Activated naive CD4-positive, alpha-beta T cell treated with anti-CD3 and anti-CD28 coated beads, Interleukin-2, amount 10 ng/mL, durations not matched to agents 7 days and 5 days (primary cell): ENCODE measurements around the gene MSANTD3.
"Not testable (repeated sequence)": the region's sequence is repeated elsewhere in the genome, so short reads cannot be mapped to it uniquely, and the experiment has no call there.

Source experiments
- CTCF ChIA-PET: fragments of 350-600 bp; sonication (Branson Sonifier 250); formaldehyde crosslinking; loops from one replicate; lab custom pipeline; 2021; ENCODE audit warnings: antibody characterized with exemption; lab: Charles Lee
- DNase-seq: peaks from one replicate; pipeline ENCODE4 v3.0.0-alpha.2; 2020
- H3K27ac Mint-ChIP-seq: one replicate; pipeline ENCODE4 v1.8.0; 2021; ENCODE audit warnings: mild to moderate bottlenecking, moderate library complexity, mixed read lengths
- H3K27me3 Mint-ChIP-seq: one replicate; pipeline ENCODE4 v1.8.0; 2021; ENCODE audit warnings: mild to moderate bottlenecking, mixed read lengths
- H3K36me3 Mint-ChIP-seq: one replicate; pipeline ENCODE4 v1.8.0; 2021; ENCODE audit warnings: mixed read lengths
- H3K4me1 Mint-ChIP-seq: one replicate; pipeline ENCODE4 v1.8.0; 2021; ENCODE audit warnings: mixed read lengths
- H3K4me3 Mint-ChIP-seq: one replicate; pipeline ENCODE4 v1.8.0; 2021; ENCODE audit warnings: mild to moderate bottlenecking, moderate library complexity, mixed read lengths
- H3K9me3 Mint-ChIP-seq: one replicate; pipeline ENCODE4 v1.8.0; 2021; ENCODE audit warnings: mixed read lengths

MSANTD3 gene

DNA sequence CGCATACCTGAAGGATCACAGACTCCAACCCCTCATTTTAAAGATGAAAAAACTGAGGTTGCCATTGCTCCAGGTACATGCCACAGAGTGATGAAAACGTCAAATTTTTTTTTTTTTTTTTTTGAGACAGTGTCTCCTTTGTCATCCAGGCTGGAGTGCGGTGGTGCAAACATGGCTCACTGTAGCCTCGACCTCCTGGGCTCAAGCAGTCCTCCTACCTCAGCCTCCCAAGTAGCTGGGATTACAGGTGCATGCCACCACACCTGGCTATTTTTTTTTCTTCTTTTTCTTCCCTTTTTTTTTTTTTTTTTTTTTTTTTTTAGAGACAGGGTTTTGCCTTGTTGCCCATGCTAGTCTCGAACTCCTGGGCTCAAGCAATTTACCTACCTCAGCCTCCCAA is 13.5 kb downstream of the MSANTD3 start:
- not testable (repeated sequence) for H3K27ac Mint-ChIP-seq, DNase-seq, H3K9me3 Mint-ChIP-seq, H3K4me1 Mint-ChIP-seq, H3K27me3 Mint-ChIP-seq, H3K4me3 Mint-ChIP-seq, H3K36me3 Mint-ChIP-seq
- CTCF ChIA-PET, result interaction anchor here (0.7 to 1.0 kb wide), 2 partner anchors 16 to 31 kb away, joined by 3 read pairs; no protein-coding TSS in a partner anchor

DNA sequence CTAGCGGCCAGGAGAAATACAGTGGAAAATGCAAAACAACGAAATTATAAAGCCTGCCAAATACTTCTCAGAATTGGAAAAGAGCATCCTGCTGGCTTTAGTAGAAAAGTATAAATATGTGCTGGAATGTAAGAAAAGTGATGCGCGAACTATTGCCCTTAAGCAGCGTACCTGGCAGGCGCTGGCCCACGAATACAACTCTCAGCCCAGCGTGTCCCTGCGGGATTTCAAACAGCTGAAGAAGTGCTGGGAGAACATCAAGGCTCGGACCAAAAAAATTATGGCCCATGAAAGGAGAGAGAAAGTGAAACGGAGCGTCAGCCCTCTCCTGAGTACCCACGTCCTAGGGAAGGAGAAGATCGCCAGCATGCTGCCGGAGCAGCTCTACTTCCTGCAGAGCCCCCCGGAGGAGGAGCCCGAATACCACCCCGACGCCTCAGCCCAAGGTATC is 15.0 kb downstream of the MSANTD3 start:
- Mint-ChIP-seq H3K4me1 (no peaks in the 10 kb centered on the region), H3K36me3 (peaks cover 4% of the 10 kb centered on the region), H3K27ac (no peak overlapping the region), H3K4me3 (no peak overlapping the region), H3K27me3 (no peaks in the 10 kb centered on the region), H3K9me3 (no peaks in the 10 kb centered on the region)
- CTCF ChIA-PET, result no interaction called here
- no peak for DNase-seq

DNA sequence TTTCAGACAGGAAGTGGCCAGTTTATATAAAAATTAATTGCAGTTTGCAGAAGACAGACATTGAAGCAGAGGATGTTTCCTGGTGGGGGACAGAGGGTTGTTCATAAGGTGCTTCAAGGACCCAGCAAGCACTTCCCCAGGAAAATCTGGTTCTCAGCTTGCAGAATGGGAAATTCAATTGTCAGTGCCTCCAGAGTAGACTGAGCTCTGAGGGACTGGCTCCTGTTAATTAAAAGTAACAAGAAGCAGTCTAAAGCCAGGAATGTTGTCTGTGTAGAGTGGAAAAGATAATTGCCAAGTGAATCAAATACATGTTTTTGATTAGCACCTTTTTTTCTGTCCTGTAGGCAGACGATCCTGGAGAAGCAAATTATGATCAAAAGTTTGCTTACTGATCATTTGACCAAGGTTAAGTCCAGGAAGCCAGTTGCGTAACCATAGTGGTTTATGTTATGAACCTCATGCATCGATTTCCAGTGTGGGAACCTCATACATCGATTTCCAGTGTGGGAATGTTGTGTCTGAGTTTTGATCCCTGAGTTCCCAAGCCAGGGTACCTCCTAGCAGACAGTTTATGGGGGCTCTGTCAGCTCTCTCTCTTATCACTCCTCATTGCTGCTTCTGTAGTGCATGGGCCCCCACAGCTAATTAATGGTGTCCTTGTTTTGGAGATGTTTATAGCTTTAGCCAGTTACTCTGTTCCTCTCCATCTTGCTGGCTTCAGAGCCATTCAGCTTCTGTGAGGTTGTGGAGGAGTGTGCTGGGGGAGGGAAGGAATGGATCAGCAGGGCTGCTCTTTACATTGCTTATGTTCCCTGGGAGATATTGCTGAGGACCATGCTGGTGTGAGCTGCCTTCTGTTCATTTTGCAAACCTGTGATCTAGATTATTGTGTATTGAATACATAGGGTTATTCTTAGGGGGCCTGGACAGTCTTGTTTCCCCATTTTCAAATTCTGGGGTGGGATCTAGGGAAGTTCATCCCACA is 17.1 kb downstream of the MSANTD3 start:
- Mint-ChIP-seq H3K4me3 (no peak overlapping the region), H3K4me1 (no peaks in the 10 kb centered on the region), H3K27ac (no peak overlapping the region), H3K9me3 (no peaks in the 10 kb centered on the region), H3K27me3 (no peaks in the 10 kb centered on the region), H3K36me3 (peaks cover 4% of the 10 kb centered on the region)
- no peak for DNase-seq
- CTCF ChIA-PET, result interaction anchor here (0.6 kb wide), 1 partner anchor 9 kb away, joined by 5 read pairs; no protein-coding TSS in a partner anchor

DNA sequence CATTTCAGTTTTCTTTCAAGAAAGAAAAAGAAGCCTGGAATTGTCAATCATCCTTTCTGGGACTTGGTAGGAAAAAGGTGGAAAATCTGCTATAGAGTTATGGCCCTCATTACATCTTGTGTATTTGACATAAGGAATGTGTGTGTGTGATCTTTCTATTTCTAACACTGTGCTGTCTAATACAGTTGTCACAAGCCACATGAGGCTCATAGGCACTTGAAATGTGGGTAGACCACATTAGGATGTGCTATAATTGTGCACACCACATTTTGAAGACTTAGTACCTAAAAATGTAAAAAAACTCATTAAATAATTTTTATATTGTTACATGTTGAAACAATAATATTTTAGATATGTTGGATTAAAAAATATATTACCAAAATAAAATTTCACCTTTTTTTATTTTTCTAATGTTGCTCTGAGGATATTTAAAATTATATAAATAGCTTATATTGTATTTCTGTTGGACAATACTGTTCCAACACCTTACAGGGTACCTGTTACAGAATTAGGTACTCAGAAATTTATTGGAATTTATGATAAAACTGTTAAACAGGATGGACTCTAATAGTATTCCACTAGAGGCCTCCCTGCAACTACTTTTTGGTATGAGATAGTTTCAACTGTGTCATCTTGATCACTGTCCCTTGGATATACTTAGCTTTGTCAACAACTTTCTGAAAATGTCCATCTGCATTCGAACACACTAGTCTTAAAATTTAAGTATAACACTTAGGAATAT is 18.4 kb downstream of the MSANTD3 start:
- no peak overlapping the region for H3K27ac Mint-ChIP-seq
- no peaks in the 10 kb centered on the region for H3K9me3 Mint-ChIP-seq
- DNase-seq, result no peak
- H3K36me3 Mint-ChIP-seq, result peaks cover 5% of the 10 kb centered on the region
- H3K4me1 Mint-ChIP-seq, result no peaks in the 10 kb centered on the region
- H3K27me3 Mint-ChIP-seq, result no peaks in the 10 kb centered on the region
- CTCF ChIA-PET, result interaction anchor here (1.2 kb wide), 1 partner anchor 8 kb away, joined by 3 read pairs; no protein-coding TSS in a partner anchor
- H3K4me3 Mint-ChIP-seq, result no peak overlapping the region

DNA sequence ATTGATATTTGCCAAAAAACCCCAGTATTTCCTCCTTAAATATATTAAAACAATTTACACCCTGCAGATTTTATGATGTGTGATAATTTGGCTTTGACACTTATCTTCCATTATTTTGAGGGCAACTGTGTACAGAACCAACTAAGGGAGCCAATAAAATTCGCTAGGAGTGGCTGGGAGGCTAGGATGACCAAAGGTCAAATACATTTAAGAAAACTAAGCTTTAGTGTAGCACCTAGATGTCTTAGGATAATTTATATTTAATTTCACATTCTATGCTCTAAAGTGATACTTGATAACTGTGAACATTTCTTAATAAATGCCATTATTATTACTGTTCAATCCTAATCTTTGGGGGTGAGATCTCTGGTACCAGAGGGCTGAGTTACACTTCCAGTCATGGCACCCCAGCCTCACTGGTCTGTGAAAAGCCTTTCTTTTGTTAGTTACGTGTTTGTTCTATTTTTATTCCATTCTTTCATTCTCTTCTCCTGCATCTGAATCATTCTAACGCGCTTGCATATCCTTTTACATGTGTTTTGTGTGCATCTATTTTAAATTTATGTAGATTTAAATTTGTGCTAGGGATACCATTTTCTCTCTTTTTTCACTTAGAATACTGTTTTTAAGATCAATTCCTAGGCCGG is 19.1 kb downstream of the MSANTD3 start:
- peaks cover 8% of the 10 kb centered on the region for H3K36me3 Mint-ChIP-seq
- no peaks in the 10 kb centered on the region for H3K27me3 Mint-ChIP-seq
- H3K9me3 Mint-ChIP-seq, result no peaks in the 10 kb centered on the region
- H3K27ac Mint-ChIP-seq, result no peak overlapping the region
- no peak overlapping the region for H3K4me3 Mint-ChIP-seq
- DNase-seq, result no peak
- CTCF ChIA-PET, result interaction anchor here (1.2 kb wide), 1 partner anchor 9 kb away, joined by 3 read pairs; no protein-coding TSS in a partner anchor
- H3K4me1 Mint-ChIP-seq, result no peaks in the 10 kb centered on the region

DNA sequence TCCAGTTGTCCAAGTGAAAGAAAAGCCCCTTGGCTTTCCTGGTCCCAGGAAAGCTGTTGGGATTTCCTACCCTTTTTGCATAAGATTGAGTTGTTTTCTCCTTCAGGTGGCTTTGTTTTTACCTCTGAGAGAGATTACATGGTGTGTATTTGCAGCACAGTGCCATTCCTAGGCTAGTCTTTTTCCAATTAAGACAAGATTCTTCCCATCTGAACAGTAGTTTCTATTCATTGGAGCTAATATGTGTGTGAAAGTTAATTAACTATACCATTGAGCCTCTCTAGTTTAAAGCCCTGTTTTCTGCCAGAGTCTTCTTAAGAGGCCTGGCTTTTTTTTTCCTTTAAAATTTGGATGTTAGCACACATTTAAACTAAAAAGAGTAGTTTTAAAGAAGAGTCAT is 20.1 kb downstream of the MSANTD3 start:
- Mint-ChIP-seq H3K36me3 (peaks cover 10% of the 10 kb centered on the region), H3K27ac (no peak overlapping the region), H3K4me3 (no peak overlapping the region), H3K27me3 (no peaks in the 10 kb centered on the region), H3K4me1 (no peaks in the 10 kb centered on the region), H3K9me3 (no peaks in the 10 kb centered on the region)
- CTCF ChIA-PET, result interaction anchor here (0.7 kb wide), 1 partner anchor 9 kb away, joined by 5 read pairs; no protein-coding TSS in a partner anchor
- DNase-seq, result no peak

DNA sequence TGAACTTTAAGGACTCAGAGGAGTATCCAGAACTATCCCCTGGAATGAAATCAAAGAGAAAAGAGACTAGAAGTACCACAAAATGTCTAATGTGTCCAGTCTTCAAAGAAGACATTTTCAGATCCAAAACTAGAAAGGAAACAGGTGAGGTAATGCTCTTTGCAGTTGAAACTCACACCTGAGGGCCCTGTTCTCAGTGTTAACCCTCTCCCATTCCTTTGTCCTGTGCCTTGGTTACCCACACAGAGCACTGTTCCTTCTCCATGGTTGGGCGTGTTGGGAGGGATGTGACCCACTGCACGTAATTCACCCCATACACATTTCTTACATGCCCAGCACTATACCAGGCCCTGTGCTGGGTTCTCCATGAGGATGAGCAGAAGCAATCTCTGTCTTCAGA is 21.3 kb downstream of the MSANTD3 start:
- H3K36me3 Mint-ChIP-seq, result peaks cover 7% of the 10 kb centered on the region
- no peaks in the 10 kb centered on the region for H3K27me3 Mint-ChIP-seq
- no peak for DNase-seq
- H3K27ac Mint-ChIP-seq, result no peak overlapping the region
- H3K4me3 Mint-ChIP-seq, result no peak overlapping the region
- CTCF ChIA-PET, result interaction anchor here (0.6 to 0.9 kb wide), 2 partner anchors 10 to 50 kb away, joined by 3 read pairs; no protein-coding TSS in a partner anchor
- H3K9me3 Mint-ChIP-seq, result no peaks in the 10 kb centered on the region
- H3K4me1 Mint-ChIP-seq, result no peaks in the 10 kb centered on the region

DNA sequence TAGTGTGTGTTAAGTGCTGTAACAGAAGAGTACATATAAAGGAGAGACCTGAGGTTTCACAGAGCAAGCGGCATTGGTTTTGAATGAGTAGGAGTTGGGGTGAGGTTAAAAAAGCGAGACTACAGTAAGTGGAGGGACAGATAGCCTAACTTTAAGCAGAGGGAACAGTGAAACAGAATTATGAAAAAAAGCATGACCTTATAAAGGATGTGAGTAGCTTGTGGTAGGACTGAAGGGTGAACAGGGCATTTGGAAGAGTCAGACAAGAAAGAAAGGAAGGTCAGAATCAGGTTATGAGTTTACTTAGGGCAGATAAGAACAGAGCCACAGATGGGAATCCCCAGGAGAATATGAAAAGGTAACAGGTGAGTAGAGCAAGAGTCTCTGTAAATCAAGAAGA is 22.5 kb downstream of the MSANTD3 start:
- CTCF ChIA-PET, result interaction anchor here (0.6 kb wide), 1 partner anchor 145 kb away, joined by 3 read pairs; no protein-coding TSS in a partner anchor
- Mint-ChIP-seq H3K27me3 (no peaks in the 10 kb centered on the region), H3K4me1 (no peaks in the 10 kb centered on the region), H3K4me3 (no peak overlapping the region), H3K27ac (no peak overlapping the region), H3K9me3 (no peaks in the 10 kb centered on the region), H3K36me3 (peaks cover 7% of the 10 kb centered on the region)
- DNase-seq, result no peak

DNA sequence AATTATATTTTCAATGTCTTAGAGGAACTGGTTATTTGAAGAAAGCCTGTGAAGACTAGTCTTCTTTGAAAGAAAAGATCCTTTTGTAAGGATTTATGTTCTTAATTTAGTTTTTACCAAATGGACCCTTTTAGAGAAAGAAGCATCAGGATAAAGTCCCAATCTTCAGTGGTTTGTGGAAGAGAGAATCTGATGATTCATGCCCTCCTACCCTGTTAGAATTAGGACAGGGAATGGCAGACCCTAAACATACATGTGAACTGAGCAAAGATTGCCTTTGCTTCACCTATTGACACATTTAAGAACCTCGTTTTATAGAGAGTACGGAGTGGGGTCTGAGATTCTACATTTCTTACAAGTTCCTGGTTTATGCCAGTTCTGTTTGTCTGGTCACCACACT is 26.0 kb downstream of the MSANTD3 start:
- DNase-seq, result no peak
- no peaks in the 10 kb centered on the region for H3K9me3 Mint-ChIP-seq
- H3K36me3 Mint-ChIP-seq, result peaks cover 7% of the 10 kb centered on the region
- H3K27me3 Mint-ChIP-seq, result peaks cover 3% of the 10 kb centered on the region
- CTCF ChIA-PET, result no interaction called here
- no peaks in the 10 kb centered on the region for H3K4me1 Mint-ChIP-seq
- H3K4me3 Mint-ChIP-seq, result no peak overlapping the region
- H3K27ac Mint-ChIP-seq, result no peak overlapping the region

DNA sequence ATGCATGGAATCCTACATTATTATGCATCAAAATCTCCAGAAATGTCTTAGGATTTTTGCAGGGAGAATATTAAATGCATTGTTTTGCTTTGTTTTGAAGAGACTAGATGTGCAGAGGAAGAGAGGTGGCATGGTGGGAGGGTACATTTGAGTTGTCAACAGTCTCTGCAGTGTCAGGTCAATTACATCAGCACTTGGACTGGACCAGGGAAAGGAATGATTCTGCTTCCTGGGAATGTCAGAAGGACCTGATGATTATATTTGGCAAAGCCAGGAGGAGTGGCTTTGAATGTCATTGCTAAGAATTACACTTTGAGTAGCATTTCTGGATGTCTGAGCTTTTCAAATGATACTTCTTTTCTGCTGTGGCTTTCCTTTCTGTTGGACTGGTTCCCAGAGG is 28.5 kb downstream of the MSANTD3 start:
- Mint-ChIP-seq H3K4me3 (no peak overlapping the region), H3K4me1 (no peaks in the 10 kb centered on the region), H3K36me3 (peaks cover 6% of the 10 kb centered on the region), H3K27ac (no peak overlapping the region), H3K9me3 (no peaks in the 10 kb centered on the region), H3K27me3 (peaks cover 8% of the 10 kb centered on the region)
- CTCF ChIA-PET, result no interaction called here
- no peak for DNase-seq

DNA sequence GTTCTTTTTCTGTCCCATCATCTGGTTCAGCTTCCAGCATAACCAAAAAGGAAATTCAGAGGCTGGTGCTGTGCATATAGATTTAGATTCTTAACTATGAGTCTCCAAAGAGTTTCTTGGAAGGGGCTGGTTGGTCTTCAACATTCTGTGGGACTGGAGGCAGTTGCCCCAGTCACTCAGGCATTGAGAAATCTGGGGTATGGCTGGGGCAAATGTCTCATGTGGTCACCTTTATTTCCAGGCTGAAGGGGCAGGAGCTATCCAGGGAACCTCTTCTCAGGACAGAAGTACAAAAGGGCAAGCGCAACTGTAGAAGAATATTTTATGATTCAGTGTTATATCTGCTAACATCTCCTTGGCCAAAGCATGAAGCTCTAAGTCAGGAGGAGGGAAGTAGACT is 30.6 kb downstream of the MSANTD3 start:
- DNase-seq, result no peak
- no peak overlapping the region for H3K4me3 Mint-ChIP-seq
- no peaks in the 10 kb centered on the region for H3K9me3 Mint-ChIP-seq
- CTCF ChIA-PET, result interaction anchor here (1.5 kb wide), 1 partner anchor 9 kb away, joined by 4 read pairs; no protein-coding TSS in a partner anchor
- no peak overlapping the region for H3K27ac Mint-ChIP-seq
- peaks cover 8% of the 10 kb centered on the region for H3K27me3 Mint-ChIP-seq
- no peaks in the 10 kb centered on the region for H3K36me3 Mint-ChIP-seq
- H3K4me1 Mint-ChIP-seq, result no peaks in the 10 kb centered on the region

DNA sequence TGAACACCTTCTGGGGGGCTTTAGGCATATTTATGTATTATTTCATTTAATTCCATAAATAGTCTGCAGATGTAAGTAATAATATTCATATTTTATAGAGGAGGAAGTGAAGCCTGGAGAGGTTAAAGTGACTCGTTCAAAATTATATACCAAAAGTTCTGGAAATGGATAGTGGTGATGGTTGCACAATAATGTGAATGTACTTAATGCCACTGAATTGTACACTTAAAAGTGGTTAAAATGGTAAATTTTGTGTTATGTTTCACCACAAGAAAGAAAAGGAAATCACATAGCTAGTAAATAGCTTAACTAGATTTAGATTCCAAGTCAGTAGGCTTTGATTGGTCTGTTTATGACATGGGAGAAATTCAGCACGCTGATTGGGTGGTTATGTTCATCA is 33.0 kb downstream of the MSANTD3 start:
- CTCF ChIA-PET, result interaction anchor here (1.2 kb wide), 1 partner anchor 22 kb away, joined by 3 read pairs; no protein-coding TSS in a partner anchor
- Mint-ChIP-seq H3K27me3 (peaks cover 12% of the 10 kb centered on the region), H3K4me3 (no peak overlapping the region), H3K9me3 (no peaks in the 10 kb centered on the region), H3K27ac (no peak overlapping the region), H3K4me1 (no peaks in the 10 kb centered on the region), H3K36me3 (no peaks in the 10 kb centered on the region)
- DNase-seq, result no peak

DNA sequence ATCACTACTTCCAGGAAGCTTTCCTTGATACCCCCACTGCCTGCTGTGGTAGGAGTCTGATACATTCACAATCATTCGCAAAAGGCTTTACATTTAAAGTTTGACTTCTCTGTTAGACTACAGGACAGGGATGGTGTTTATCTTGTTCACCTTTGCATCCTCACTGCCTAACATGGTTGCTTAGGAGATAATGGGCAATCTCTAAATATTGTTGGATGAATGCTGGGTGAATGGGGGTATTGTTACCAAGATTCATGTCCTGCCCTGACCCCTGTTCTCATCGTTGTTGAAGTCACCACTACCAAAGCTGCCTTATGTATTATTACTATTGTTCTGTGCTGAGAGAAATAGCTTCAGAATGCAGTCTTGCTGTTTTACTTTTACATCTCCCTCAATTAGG is 38.3 kb downstream of the MSANTD3 start:
- H3K27me3 Mint-ChIP-seq, result peaks cover 6% of the 10 kb centered on the region
- H3K36me3 Mint-ChIP-seq, result no peaks in the 10 kb centered on the region
- CTCF ChIA-PET, result interaction anchor here (0.8 to 1.5 kb wide), 2 partner anchors 8 to 11 kb away, joined by 4 read pairs; no protein-coding TSS in a partner anchor
- H3K9me3 Mint-ChIP-seq, result no peaks in the 10 kb centered on the region
- H3K4me3 Mint-ChIP-seq, result no peak overlapping the region
- no peaks in the 10 kb centered on the region for H3K4me1 Mint-ChIP-seq
- H3K27ac Mint-ChIP-seq, result no peak overlapping the region
- DNase-seq, result no peak
